K562 (cell line): ENCODE measurements around the gene TCF15. TPM values are rescaled to one million over a fixed set of nuclear protein-coding genes. Genes with fewer than 3 reads are reported as not detected.
A peak's percentile ranks its signal among the peaks of the same experiment; 100 is the strongest.

Experiments
- ATF1 ChIP-seq, 2 experiments: fragments of 450-650 bp in 1 of 2; IDR thresholded peaks; 2 replicates each; pipeline ENCODE4 v1.6.1; 2016; ENCODE audit warnings: missing compliant biosample characterization in 1 of 2, missing genetic modification characterization in 1 of 2
- CHD7 ChIP-seq: fragments of 200-600 bp; sonication (generic); IDR thresholded peaks from one replicate; pipeline ENCODE4 v1.6.1; 2012; ENCODE audit warnings: mild to moderate bottlenecking, low read depth, low read length, inconsistent platforms
- PKNOX1 ChIP-seq: fragments of 450-650 bp; IDR thresholded peaks from 2 replicates; pipeline ENCODE4 v1.6.1; 2016
- ZNF224 ChIP-seq: sonication (generic); formaldehyde crosslinking; IDR thresholded peaks from 2 replicates; pipeline ENCODE4 v1.8.0; 2022; ENCODE audit warnings: mild to moderate bottlenecking, missing genetic modification reagents
- polyA plus RNA-seq, 8 experiments: library from polyadenylated mRNA; depleted of rRNA in 4 of 8; stranded (reverse) in 5 of 8; unstranded in 3 of 8; fragments of >200 nt; fragmentation: Nextera tagmentation in 2 of 8; fragmentation: Illumina TruSeq in 1 of 8; extraction: Ambion mirVana in 2 of 8; extraction: Trizol in 1 of 8; gene quantifications; 2 replicates each; pipeline versions ENCODE4 v1.2.1 to v1.2.3, GENCODE V29; 2011 to 2014; ENCODE audit warnings: inconsistent platforms in 1 of 8, missing spikeins in 1 of 8
- total RNA-seq, 7 experiments: library from RNA; depleted of rRNA in 6 of 7; stranded (reverse); fragments of >200 nt in 6 of 7; fragmentation: Illumina TruSeq in 2 of 7; extraction: Trizol in 2 of 7; gene quantifications; 2 replicates each; pipeline versions ENCODE4 v1.2.1 to v1.2.3, GENCODE V29; 2011 to 2021; ENCODE audit warnings: low replicate concordance in 1 of 7
- TF ChIP-seq, protein P1 (sequence below): fragments of 450-650 bp; IDR thresholded peaks from 2 replicates; pipeline ENCODE4 v1.6.1; 2016; ENCODE audit warnings: low read depth

The TCF15 gene
- total and polyA plus RNA-seq, 9 of the 15 experiments (the other 6 are each of a cell fraction or from before 2014, with no cell fraction given): 0.04 to 5.0 (median 1.2) TPM

DNA sequence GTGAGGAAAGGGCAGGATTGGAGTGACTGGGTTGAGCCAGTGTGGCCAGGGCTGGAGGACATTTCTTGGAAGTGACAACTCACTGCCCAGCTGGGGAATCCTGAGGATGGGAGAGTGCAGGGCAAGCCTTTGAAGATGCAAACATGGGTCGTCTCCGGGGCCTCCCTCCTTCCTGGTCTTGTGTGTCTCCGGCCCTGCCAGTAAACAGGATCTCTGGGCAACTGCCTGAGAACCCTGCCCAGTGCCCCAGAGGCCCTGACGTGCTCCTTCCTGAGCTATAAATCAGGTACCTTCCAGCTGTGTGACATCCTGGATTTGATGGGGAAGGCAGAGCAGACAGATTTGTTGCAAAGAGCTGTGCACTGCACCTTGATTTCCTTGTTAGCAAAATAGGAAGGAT, 12.9 kb upstream of the TCF15 start (continued):
- TF ChIP-seq CHD7: no peak
- TF ChIP-seq, protein P1, sequence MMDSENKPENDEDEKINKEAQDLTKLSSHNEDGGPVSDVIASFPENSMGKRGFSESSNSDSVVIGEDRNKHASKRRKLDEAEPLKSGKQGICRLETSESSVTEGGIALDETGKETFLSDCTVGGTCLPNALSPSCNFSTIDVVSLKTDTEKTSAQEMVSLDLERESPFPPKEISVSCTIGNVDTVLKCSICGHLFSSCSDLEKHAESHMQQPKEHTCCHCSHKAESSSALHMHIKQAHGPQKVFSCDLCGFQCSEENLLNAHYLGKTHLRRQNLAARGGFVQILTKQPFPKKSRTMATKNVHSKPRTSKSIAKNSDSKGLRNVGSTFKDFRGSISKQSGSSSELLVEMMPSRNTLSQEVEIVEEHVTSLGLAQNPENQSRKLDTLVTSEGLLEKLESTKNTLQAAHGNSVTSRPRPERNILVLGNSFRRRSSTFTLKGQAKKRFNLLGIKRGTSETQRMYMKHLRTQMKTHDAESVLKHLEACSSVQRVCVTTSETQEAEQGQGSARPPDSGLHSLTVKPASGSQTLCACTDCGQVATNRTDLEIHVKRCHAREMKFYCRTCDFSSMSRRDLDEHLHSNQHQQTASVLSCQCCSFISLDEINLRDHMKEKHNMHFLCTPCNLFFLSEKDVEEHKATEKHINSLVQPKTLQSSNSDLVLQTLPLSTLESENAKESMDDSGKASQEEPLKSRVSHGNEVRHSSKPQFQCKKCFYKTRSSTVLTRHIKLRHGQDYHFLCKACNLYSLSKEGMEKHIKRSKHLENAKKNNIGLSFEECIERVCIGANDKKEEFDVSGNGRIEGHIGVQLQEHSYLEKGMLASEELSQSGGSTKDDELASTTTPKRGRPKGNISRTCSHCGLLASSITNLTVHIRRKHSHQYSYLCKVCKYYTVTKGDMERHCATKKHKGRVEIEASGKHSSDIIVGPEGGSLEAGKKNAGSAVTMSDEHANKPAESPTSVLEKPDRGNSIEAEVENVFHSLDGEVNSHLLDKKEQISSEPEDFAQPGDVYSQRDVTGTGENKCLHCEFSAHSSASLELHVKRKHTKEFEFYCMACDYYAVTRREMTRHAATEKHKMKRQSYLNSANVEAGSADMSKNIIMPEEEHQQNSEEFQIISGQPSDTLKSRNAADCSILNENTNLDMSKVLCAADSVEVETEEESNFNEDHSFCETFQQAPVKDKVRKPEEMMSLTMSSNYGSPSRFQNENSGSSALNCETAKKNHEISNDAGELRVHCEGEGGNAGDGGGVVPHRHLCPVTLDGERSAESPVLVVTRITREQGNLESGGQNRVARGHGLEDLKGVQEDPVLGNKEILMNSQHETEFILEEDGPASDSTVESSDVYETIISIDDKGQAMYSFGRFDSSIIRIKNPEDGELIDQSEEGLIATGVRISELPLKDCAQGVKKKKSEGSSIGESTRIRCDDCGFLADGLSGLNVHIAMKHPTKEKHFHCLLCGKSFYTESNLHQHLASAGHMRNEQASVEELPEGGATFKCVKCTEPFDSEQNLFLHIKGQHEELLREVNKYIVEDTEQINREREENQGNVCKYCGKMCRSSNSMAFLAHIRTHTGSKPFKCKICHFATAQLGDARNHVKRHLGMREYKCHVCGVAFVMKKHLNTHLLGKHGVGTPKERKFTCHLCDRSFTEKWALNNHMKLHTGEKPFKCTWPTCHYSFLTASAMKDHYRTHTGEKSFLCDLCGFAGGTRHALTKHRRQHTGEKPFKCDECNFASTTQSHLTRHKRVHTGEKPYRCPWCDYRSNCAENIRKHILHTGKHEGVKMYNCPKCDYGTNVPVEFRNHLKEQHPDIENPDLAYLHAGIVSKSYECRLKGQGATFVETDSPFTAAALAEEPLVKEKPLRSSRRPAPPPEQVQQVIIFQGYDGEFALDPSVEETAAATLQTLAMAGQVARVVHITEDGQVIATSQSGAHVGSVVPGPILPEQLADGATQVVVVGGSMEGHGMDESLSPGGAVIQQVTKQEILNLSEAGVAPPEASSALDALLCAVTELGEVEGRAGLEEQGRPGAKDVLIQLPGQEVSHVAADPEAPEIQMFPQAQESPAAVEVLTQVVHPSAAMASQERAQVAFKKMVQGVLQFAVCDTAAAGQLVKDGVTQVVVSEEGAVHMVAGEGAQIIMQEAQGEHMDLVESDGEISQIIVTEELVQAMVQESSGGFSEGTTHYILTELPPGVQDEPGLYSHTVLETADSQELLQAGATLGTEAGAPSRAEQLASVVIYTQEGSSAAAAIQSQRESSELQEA: no peak
- no peak for TF ChIP-seq ZNF224 (CRISPR knock-in tag)
- 0 out of 2 replicates have a peak, but pooled peaks have one; percentile 9 for TF ChIP-seq PKNOX1
- no peak for TF ChIP-seq ATF1 (CRISPR knock-in tag; IDR thresholded peaks at IDR 0.05)
- no peak for TF ChIP-seq ATF1 (tag; IDR thresholded peaks at IDR 0.05)
